Activated CD8-positive, alpha-beta T cell treated with anti-CD3 and anti-CD28 coated beads, Interleukin-2, amount 10 ng/mL, durations not matched to agents 7 days and 5 days (primary cell): ENCODE measurements around the gene R3HDML. TPM values are rescaled to one million over a fixed set of nuclear protein-coding genes. Genes with fewer than 3 reads are reported as not detected.

ENCODE experiments used
- ATAC-seq: fragments of 150-1000 bp; cut with Tn5 transposase; one replicate; pipeline ENCODE4 v1.10.0; 2021; ENCODE audit warnings: moderate library complexity
- CTCF ChIA-PET: fragments of 350-600 bp; sonication (Branson Sonifier 250); formaldehyde crosslinking; loops from one replicate; lab custom pipeline; 2021; ENCODE audit warnings: antibody characterized with exemption; lab: Charles Lee
- POLR2A ChIA-PET: fragments of 350-600 bp; sonication (Branson Sonifier 250); formaldehyde crosslinking; loops from one replicate; lab custom pipeline; 2021; ENCODE audit warnings: antibody characterized with exemption; lab: Charles Lee
- DNase-seq: peaks from one replicate; pipeline ENCODE4 v3.0.0-alpha.2; 2020
- H3K27ac Mint-ChIP-seq: one replicate; pipeline ENCODE4 v1.8.0; 2021; ENCODE audit warnings: mild to moderate bottlenecking, mixed read lengths
- H3K27me3 Mint-ChIP-seq: one replicate; pipeline ENCODE4 v1.8.0; 2021; ENCODE audit warnings: low read depth, mixed read lengths
- H3K36me3 Mint-ChIP-seq: one replicate; pipeline ENCODE4 v1.8.0; 2021; ENCODE audit warnings: low read depth, mixed read lengths
- H3K4me1 Mint-ChIP-seq: one replicate; pipeline ENCODE4 v1.8.0; 2021; ENCODE audit warnings: low read depth, mixed read lengths
- H3K4me3 Mint-ChIP-seq: one replicate; pipeline ENCODE4 v1.8.0; 2021; ENCODE audit warnings: mild to moderate bottlenecking, mixed read lengths
- H3K9me3 Mint-ChIP-seq: one replicate; pipeline ENCODE4 v1.8.0; 2022; ENCODE audit warnings: mixed read lengths; ENCODE audit not compliant: insufficient read depth
- total RNA-seq, 2 experiments: library from RNA; stranded (reverse); gene quantifications; one replicate each; pipeline ENCODE4 v1.2.3, GENCODE V29; 2021

The R3HDML gene
- total RNA-seq, 2 experiments from 2014 or later: not detected

DNA sequence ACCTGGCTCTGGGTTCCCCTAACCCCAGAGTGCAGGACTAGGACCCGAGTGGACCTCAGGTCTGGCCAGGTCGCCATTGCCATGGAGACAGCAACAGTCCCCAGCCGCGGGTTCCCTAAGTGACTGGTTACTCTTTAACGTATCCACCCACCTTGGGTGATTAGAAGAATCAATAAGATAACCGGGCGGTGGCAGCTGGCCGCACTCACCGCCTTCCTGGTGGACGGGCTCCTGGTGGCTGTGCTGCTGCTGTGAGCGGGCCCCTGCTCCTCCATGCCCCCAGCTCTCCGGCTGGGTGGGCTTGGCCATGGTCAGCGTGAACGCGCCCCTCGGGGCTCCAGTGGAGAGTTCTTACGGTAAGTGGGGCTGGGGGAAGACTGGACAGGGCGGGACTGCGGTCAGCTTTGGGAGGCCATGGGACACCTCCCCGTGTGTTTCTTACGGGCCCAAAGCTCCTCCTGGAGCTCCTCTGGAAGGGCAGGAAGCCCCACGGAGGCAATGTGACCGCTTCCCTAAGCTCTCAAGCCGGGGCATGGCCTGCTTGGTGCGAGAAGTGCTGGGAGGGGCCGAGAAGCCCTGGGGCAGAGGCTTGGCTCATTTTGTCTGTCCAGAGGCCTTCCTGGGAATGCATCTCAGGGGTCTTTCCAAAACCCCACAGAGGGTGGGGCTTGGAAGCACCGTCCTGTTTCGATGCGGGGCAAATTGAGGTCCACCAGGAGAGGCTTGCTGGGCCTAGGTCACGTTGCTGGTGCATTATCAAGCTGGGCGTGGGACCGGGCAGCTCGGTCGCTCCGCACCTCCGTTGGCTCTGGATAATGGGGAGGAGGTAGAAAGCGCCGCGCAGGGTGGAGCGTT is 18.9 kb downstream of the R3HDML start, which contains the start of gene HNF4A:
Gene HNF4A, plus strand, starts transcription at position 202 of the 855 bp plus-strand sequence. Its CDS starts 106 bp downstream, at position 308.
- DNase-seq (no peak), ATAC-seq (no peak)
- Mint-ChIP-seq H3K9me3 (no peaks in the 10 kb centered on the region), H3K27ac (no peak within 1 kb of the TSS), H3K27me3 (peaks cover 6% of the 10 kb centered on the region), H3K4me3 (no peak within 1 kb of the TSS), H3K4me1 (peaks cover 9% of the 10 kb centered on the region), H3K36me3 (no peaks in the 10 kb centered on the region)
- ChIA-PET CTCF (no interaction called here), POLR2A (no interaction called here)

DNA sequence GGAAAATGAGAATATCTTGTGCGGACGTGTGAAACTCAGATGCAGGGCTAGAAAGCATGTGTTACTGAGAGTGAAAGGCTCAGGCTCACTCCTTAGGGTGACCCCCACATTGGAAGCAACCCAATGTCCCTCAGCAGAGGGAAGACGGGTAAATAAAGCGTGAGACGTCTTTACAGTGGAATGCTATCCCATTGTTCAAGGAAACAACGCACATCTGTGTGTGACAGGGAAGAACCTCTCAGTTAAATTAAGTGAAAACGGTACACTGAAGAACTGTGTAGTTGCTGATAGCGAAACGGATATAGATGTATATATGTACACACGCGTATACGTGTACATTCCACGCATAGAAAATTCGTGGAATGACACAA is 19.5 kb downstream of the R3HDML start:
- ChIA-PET CTCF (no interaction called here), POLR2A (no interaction called here)
- Mint-ChIP-seq H3K27me3 (peaks cover 6% of the 10 kb centered on the region), H3K36me3 (no peaks in the 10 kb centered on the region), H3K4me1 (peaks cover 9% of the 10 kb centered on the region), H3K27ac (no peak overlapping the region), H3K9me3 (no peaks in the 10 kb centered on the region), H3K4me3 (no peak overlapping the region)
- no peak for ATAC-seq
- DNase-seq: no peak

GRCh38 chr20:44357020-44357419 is 20.2 kb downstream of the R3HDML start:
- no peak overlapping the region for H3K27ac Mint-ChIP-seq
- H3K9me3 Mint-ChIP-seq: no peaks in the 10 kb centered on the region
- no peaks in the 10 kb centered on the region for H3K36me3 Mint-ChIP-seq
- H3K27me3 Mint-ChIP-seq: peaks cover 6% of the 10 kb centered on the region
- ChIA-PET CTCF (no interaction called here), POLR2A (no interaction called here)
- DNase-seq (no peak), ATAC-seq (no peak)
- peaks cover 4% of the 10 kb centered on the region for H3K4me1 Mint-ChIP-seq
- no peak overlapping the region for H3K4me3 Mint-ChIP-seq

DNA sequence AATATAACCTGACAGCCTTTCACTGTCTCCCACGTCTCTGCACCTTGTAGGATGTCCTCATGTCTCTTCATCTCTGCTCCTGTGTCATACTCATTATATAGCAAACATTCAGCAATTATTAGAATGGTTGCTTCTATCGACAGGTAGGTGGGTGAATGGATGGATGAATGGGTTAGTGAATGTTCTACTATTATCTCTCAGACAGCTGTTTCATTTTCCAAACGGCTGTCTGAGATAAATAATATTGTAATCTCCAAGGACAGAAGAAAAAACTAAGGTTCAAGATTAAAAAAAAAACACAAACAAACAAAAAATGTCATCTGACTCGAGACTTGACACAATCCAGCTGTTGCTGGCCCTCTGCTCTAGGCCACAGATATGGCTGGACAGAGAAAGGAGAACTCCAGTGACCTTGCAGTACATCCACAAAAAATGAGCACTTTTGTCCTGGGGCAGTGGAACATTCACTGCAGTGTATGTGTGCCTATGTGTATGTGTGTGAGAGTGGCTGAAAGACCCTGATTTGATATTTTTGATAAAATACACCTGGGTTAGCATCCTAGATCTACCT is 20.8 kb downstream of the R3HDML start:
- Mint-ChIP-seq H3K27me3 (peaks cover 6% of the 10 kb centered on the region), H3K27ac (no peak overlapping the region), H3K4me3 (no peak overlapping the region), H3K4me1 (no peaks in the 10 kb centered on the region), H3K9me3 (no peaks in the 10 kb centered on the region), H3K36me3 (no peaks in the 10 kb centered on the region)
- POLR2A ChIA-PET: no interaction called here
- CTCF ChIA-PET: no interaction called here
- ATAC-seq (no peak), DNase-seq (no peak)

DNA sequence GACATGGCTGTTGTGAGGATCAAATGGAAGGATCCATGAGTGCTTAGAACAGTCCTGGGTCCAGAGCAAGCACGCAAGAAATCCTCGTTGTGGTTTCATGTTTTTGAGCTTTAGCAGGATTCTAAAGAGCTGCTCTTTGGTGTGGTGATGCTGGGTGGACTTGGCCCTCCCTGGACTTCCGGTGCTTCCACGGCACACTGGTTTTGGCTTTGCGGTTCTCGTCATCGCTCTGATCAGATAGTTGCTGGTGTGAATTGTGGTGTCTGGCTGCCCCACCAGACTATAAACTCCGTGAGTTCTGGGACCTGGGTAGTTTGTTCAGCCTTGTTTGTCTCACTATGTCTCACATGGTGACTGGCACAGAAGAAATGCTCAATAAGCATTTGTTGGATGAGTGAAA is 21.9 kb downstream of the R3HDML start:
- CTCF ChIA-PET: no interaction called here
- no peak overlapping the region for H3K27ac Mint-ChIP-seq
- POLR2A ChIA-PET: no interaction called here
- H3K9me3 Mint-ChIP-seq: no peaks in the 10 kb centered on the region
- DNase-seq (no peak), ATAC-seq (no peak)
- peaks cover 6% of the 10 kb centered on the region for H3K27me3 Mint-ChIP-seq
- no peak overlapping the region for H3K4me3 Mint-ChIP-seq
- no peaks in the 10 kb centered on the region for H3K4me1 Mint-ChIP-seq
- no peaks in the 10 kb centered on the region for H3K36me3 Mint-ChIP-seq

- Mint-ChIP-seq H3K27me3 (peaks cover 6% of the 10 kb centered on the region), H3K27ac (no peak overlapping the region), H3K4me1 (no peaks in the 10 kb centered on the region), H3K36me3 (no peaks in the 10 kb centered on the region), H3K9me3 (no peaks in the 10 kb centered on the region), H3K4me3 (no peak overlapping the region)
- ChIA-PET CTCF (interaction anchor here (0.9 kb wide), 1 partner anchor 24 kb away, joined by 4 read pairs; no protein-coding TSS in a partner anchor), POLR2A (no interaction called here)
- ATAC-seq (no peak), DNase-seq (no peak)
Observed at GRCh38 chr20:44360221-44360620, 23.4 kb downstream of the R3HDML start.

DNA sequence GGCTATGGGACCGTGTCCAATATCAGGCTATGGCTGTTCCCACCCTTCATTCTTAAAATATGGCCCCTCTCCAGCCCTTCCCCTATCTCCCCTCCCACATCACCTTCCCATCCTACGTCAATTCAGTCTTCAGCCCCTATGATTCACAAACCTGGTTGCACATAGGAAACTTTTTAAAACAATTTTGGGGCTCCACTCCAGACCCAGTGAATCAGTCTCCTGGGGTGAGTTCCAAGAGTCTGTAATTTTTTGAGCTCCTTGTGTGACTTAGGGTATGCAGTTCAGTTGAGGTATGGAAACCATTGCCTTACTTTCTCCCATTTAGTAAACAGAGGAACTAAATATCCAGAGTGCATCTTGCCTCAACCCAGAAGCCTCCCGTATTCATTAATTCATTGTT is 24.2 kb downstream of the R3HDML start:
- ATAC-seq: no peak
- no peak overlapping the region for H3K27ac Mint-ChIP-seq
- no peaks in the 10 kb centered on the region for H3K9me3 Mint-ChIP-seq
- H3K4me1 Mint-ChIP-seq: no peaks in the 10 kb centered on the region
- CTCF ChIA-PET: interaction anchor here (0.9 to 1.0 kb wide), 2 partner anchors 9 to 23 kb away, joined by 3 to 4 read pairs; no protein-coding TSS in a partner anchor
- H3K36me3 Mint-ChIP-seq: no peaks in the 10 kb centered on the region
- no peak overlapping the region for H3K4me3 Mint-ChIP-seq
- no peak for DNase-seq
- POLR2A ChIA-PET: no interaction called here
- H3K27me3 Mint-ChIP-seq: peaks cover 6% of the 10 kb centered on the region

DNA sequence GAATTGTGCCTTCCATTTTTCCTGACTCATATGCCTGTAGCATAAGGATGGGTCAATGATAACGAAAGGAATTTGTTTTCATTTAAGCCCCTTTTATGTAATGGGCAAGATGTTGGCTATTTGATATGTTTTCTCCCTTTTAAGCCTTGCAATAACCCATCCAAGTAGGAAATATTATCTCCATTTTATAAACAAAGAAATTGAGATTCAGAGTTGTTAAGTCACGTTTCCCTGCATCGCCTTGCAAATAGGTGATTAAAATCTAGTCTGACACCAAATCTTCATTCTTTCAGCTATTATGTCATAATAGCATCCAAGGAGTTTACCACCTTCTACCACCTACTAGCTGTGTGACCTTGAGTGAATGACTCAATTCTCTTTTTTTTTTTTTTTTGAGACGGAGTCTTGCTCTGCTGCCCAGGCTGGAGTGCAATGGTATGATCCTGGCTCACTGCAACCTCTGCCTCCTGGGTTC is 25.7 kb downstream of the R3HDML start:
- peaks cover 6% of the 10 kb centered on the region for H3K27me3 Mint-ChIP-seq
- no peaks in the 10 kb centered on the region for H3K9me3 Mint-ChIP-seq
- no peaks in the 10 kb centered on the region for H3K36me3 Mint-ChIP-seq
- no peaks in the 10 kb centered on the region for H3K4me1 Mint-ChIP-seq
- H3K27ac Mint-ChIP-seq: no peak overlapping the region
- CTCF ChIA-PET: no interaction called here
- DNase-seq (no peak), ATAC-seq (no peak)
- H3K4me3 Mint-ChIP-seq: no peak overlapping the region
- POLR2A ChIA-PET: no interaction called here

DNA sequence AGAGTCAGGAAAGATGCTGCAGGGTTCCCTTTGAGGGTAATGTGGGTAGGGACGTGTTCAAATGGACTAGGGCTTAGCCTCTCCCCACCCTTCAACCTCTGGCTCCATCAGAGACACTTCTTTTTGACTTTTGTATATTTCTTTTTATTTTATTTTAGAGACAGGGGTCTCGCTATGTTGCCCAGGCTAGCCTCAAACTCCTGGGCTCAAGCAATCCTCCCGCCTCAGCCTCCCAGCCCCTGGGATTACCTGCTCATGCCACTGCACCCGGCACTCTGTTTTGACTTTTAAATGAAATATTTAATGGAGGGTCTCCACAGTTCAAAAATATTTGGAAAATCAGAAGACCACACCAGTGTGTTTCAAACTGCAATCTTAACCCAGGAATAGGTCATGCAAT is 27.2 kb downstream of the R3HDML start:
- CTCF ChIA-PET: no interaction called here
- no peaks in the 10 kb centered on the region for H3K36me3 Mint-ChIP-seq
- H3K4me3 Mint-ChIP-seq: no peak overlapping the region
- ATAC-seq: no peak
- no peaks in the 10 kb centered on the region for H3K9me3 Mint-ChIP-seq
- no peak for DNase-seq
- H3K27me3 Mint-ChIP-seq: peaks cover 6% of the 10 kb centered on the region
- no peaks in the 10 kb centered on the region for H3K4me1 Mint-ChIP-seq
- H3K27ac Mint-ChIP-seq: no peak overlapping the region
- POLR2A ChIA-PET: no interaction called here

- Mint-ChIP-seq H3K4me3 (no peak overlapping the region), H3K4me1 (no peaks in the 10 kb centered on the region), H3K27ac (no peak overlapping the region), H3K9me3 (no peaks in the 10 kb centered on the region), H3K36me3 (no peaks in the 10 kb centered on the region), H3K27me3 (peaks cover 6% of the 10 kb centered on the region)
- ATAC-seq: no peak
- POLR2A ChIA-PET: no interaction called here
- DNase-seq: no peak
- CTCF ChIA-PET: interaction anchor here (1.2 kb wide), 1 partner anchor 147 kb away, joined by 3 read pairs; no protein-coding TSS in a partner anchor
Observed at GRCh38 chr20:44364780-44365179, 27.9 kb downstream of the R3HDML start.

- DNase-seq (no peak), ATAC-seq (no peak)
- Mint-ChIP-seq H3K4me1 (no peaks in the 10 kb centered on the region), H3K4me3 (no peak overlapping the region), H3K27me3 (no peaks in the 10 kb centered on the region), H3K36me3 (no peaks in the 10 kb centered on the region), H3K9me3 (no peaks in the 10 kb centered on the region), H3K27ac (no peak overlapping the region)
- POLR2A ChIA-PET: no interaction called here
- CTCF ChIA-PET: interaction anchor here (0.7 kb wide), 1 partner anchor 202 kb away, joined by 3 read pairs; no protein-coding TSS in a partner anchor
Observed at GRCh38 chr20:44367746-44368145, 30.9 kb downstream of the R3HDML start.

DNA sequence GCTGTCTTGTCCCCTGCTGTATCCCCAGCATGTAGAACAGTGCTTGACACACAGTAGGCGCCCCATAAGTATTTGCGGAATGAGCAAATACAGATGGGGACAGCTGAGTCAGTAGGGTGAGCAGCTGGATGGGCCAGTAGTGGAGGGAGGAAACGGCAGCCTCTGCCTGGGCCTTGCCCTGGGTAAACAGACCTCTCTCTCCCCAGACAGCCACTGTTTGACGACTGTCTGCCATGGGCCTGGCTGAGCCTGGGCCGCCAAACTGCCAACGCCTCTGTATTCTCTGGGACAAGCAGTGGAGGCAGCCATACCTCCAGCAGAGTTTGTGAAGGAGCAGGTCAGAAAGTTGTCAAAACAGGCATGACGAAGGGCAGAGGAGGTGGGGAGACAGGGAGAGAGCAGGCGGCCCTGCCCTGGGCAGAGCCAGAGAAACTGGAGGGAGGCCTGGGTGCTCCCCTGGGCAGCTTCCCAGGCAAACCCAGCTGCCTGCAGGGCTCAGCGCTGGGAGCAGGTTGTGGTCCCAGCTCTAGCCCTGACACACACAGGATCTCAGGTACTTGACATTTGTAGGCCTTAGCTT is 33.9 kb downstream of the R3HDML start:
- H3K27ac Mint-ChIP-seq: no peak overlapping the region
- ChIA-PET CTCF (no interaction called here), POLR2A (no interaction called here)
- H3K4me3 Mint-ChIP-seq: no peak overlapping the region
- peaks cover 4% of the 10 kb centered on the region for H3K27me3 Mint-ChIP-seq
- ATAC-seq (no peak), DNase-seq (no peak)
- no peaks in the 10 kb centered on the region for H3K4me1 Mint-ChIP-seq
- no peaks in the 10 kb centered on the region for H3K36me3 Mint-ChIP-seq
- no peaks in the 10 kb centered on the region for H3K9me3 Mint-ChIP-seq
